Cardiac muscle cell (in vitro differentiated cells and primary cell): ENCODE measurements around the gene TCHP. TPM values are rescaled to one million over a fixed set of nuclear protein-coding genes. Genes with fewer than 3 reads are reported as not detected.
"Not testable (repeated sequence)": the region's sequence is repeated elsewhere in the genome, so short reads cannot be mapped to it uniquely, and the experiment has no call there.

Experiments used
- DNase-seq, 2 donors: peaks; one replicate each; pipeline versions ENCODE4 v3.0.0 to v3.0.0-alpha.2; 2010 to 2017; ENCODE audit warnings: low read depth in 1 of 2, low spot score in 1 of 2
- H3K27ac ChIP-seq: fragments of 200-600 bp; sonication (generic); 2 replicates; pipeline ENCODE4 v1.5.1; 2016
- H3K27me3 ChIP-seq: fragments of 200-600 bp; sonication (generic); 2 replicates; pipeline ENCODE4 v1.6.0; 2016; ENCODE audit warnings: control low read depth
- H3K36me3 ChIP-seq: fragments of 200-600 bp; sonication (generic); 2 replicates; pipeline ENCODE4 v1.5.1; 2016; ENCODE audit warnings: control low read depth
- H3K4me1 ChIP-seq: fragments of 200-600 bp; sonication (generic); 2 replicates; pipeline ENCODE4 v1.8.1; 2017; ENCODE audit warnings: low read depth, mild to moderate bottlenecking, mixed run types
- H3K4me3 ChIP-seq: fragments of 200-600 bp; sonication (generic); 2 replicates; pipeline ENCODE4 v1.5.1; 2016; ENCODE audit warnings: mild to moderate bottlenecking
- H3K9me3 ChIP-seq: fragments of 200-600 bp; sonication (generic); 2 replicates; pipeline ENCODE4 v1.5.1; 2017; ENCODE audit warnings: low read depth, mild to moderate bottlenecking, control low read depth
- CTCF ChIP-seq: IDR thresholded peaks from 2 replicates; pipeline ENCODE4 v1.5.1; 2012; ENCODE audit warnings: low read depth, mild to moderate bottlenecking, low read length
- polyA plus RNA-seq: library from polyadenylated mRNA; unstranded; fragments of >200 nt; fragmentation: Nextera tagmentation; extraction: Ambion mirVana; gene quantifications from 2 replicates; pipeline ENCODE4 v1.2.1, GENCODE V29; 2016
- total RNA-seq: library from RNA; depleted of rRNA; stranded (reverse); fragments of >200 nt; gene quantifications from 2 replicates; pipeline ENCODE4 v1.2.3, GENCODE V29; 2016

TCHP gene
- total and polyA plus RNA-seq, 2 experiments from 2014 or later, result 21.5 to 23.7 TPM

- no peak overlapping the region for H3K4me3 ChIP-seq
Measured at GRCh38 chr12:109888179-109889020, 11.7 kb upstream of the TCHP start.

GRCh38 chr12:109890620-109891170 is 9.4 kb upstream of the TCHP start:
- no peak for DNase-seq
- peaks cover 8% of the 10 kb centered on the region for H3K27me3 ChIP-seq
- H3K4me1 ChIP-seq, result no peaks in the 10 kb centered on the region
- no peaks in the 10 kb centered on the region for H3K9me3 ChIP-seq
- TF ChIP-seq CTCF, result no peak
- H3K27ac ChIP-seq, result no peak overlapping the region
- H3K4me3 ChIP-seq, result no peak overlapping the region
- no peaks in the 10 kb centered on the region for H3K36me3 ChIP-seq

More at GRCh38 chr12:109888179-109889020, 11.7 kb upstream of the TCHP start:
- Histone ChIP-seq H3K9me3 (no peaks in the 10 kb centered on the region), H3K4me1 (no peaks in the 10 kb centered on the region), H3K27ac (no peak overlapping the region), H3K27me3 (peaks cover 8% of the 10 kb centered on the region), H3K36me3 (no peaks in the 10 kb centered on the region)
- TF ChIP-seq CTCF, result no peak
- peak in 1 of 2 donors; percentile 78 for DNase-seq

GRCh38 chr12:109891731-109892130 is 8.3 kb upstream of the TCHP start:
- H3K27me3 ChIP-seq, H3K27ac ChIP-seq, H3K4me3 ChIP-seq, H3K4me1 ChIP-seq, H3K9me3 ChIP-seq, DNase-seq, H3K36me3 ChIP-seq: not testable (repeated sequence)

- no peaks in the 10 kb centered on the region for H3K9me3 ChIP-seq
- peaks cover 8% of the 10 kb centered on the region for H3K27me3 ChIP-seq
- TF ChIP-seq CTCF, result no peak
- no peaks in the 10 kb centered on the region for H3K4me1 ChIP-seq
- DNase-seq, result no peak
- H3K36me3 ChIP-seq, result no peaks in the 10 kb centered on the region
- no peak overlapping the region for H3K27ac ChIP-seq
- no peak overlapping the region for H3K4me3 ChIP-seq
Measured at GRCh38 chr12:109892165-109892715, 7.8 kb upstream of the TCHP start.

GRCh38 chr12:109892748-109893147 is 7.3 kb upstream of the TCHP start:
- no peak for TF ChIP-seq CTCF
- H3K27me3 ChIP-seq, result peaks cover 8% of the 10 kb centered on the region
- no peak overlapping the region for H3K27ac ChIP-seq
- DNase-seq, result no peak
- no peaks in the 10 kb centered on the region for H3K9me3 ChIP-seq
- H3K4me3 ChIP-seq, result no peak overlapping the region
- H3K36me3 ChIP-seq, result no peaks in the 10 kb centered on the region
- no peaks in the 10 kb centered on the region for H3K4me1 ChIP-seq
